H9 (cell line): Measurements from ENCODE around the gene NUTF2. TPM values are rescaled to one million over a fixed set of nuclear protein-coding genes. Genes with fewer than 3 reads are reported as not detected.

ENCODE experiments used
- DNase-seq: peaks from one replicate; pipeline ENCODE4 v3.0.0-alpha.2; 2017
- H2AFZ ChIP-seq: one replicate; pipeline ENCODE4 v1.6.1; 2013; ENCODE audit warnings: mild to moderate bottlenecking, low read length, control low read depth, moderate library complexity
- H2AK5ac ChIP-seq: 2 replicates; pipeline ENCODE4 v1.6.1; 2013; ENCODE audit warnings: low read length, control low read depth, mixed read lengths; ENCODE audit not compliant: insufficient read length
- H2BK120ac ChIP-seq: one replicate; pipeline ENCODE4 v1.6.1; 2013; ENCODE audit warnings: low read depth, mild to moderate bottlenecking, low read length, control low read depth, inconsistent platforms; ENCODE audit not compliant: poor library complexity, severe bottlenecking
- H2BK12ac ChIP-seq: 2 replicates; pipeline ENCODE4 v1.6.1; 2013; ENCODE audit warnings: low read length, control low read depth, mixed read lengths, low read depth; ENCODE audit not compliant: insufficient read length
- H2BK15ac ChIP-seq: 2 replicates; pipeline ENCODE4 v1.6.1; 2013; ENCODE audit warnings: low read depth, low read length, control low read depth
- H2BK20ac ChIP-seq: one replicate; pipeline ENCODE4 v1.6.1; 2013; ENCODE audit warnings: low read depth, mild to moderate bottlenecking, low read length, control low read depth, inconsistent platforms; ENCODE audit not compliant: poor library complexity, severe bottlenecking
- H2BK5ac ChIP-seq: 2 replicates; pipeline ENCODE4 v1.6.1; 2013; ENCODE audit warnings: low read length, control low read depth, mixed read lengths; ENCODE audit not compliant: insufficient read length
- H3K14ac ChIP-seq: 2 replicates; pipeline ENCODE4 v1.6.1; 2013; ENCODE audit warnings: low read length, control low read depth; ENCODE audit not compliant: insufficient read depth
- H3K18ac ChIP-seq: 2 replicates; pipeline ENCODE4 v1.6.1; 2013; ENCODE audit warnings: low read depth, mild to moderate bottlenecking, mixed read lengths, low read length, control low read depth; ENCODE audit not compliant: insufficient read length
- H3K23ac ChIP-seq: 2 replicates; pipeline ENCODE4 v1.6.1; 2013; ENCODE audit warnings: low read length, control low read depth, mixed read lengths, low read depth; ENCODE audit not compliant: insufficient read length
- H3K23me2 ChIP-seq: 2 replicates; pipeline ENCODE4 v1.6.1; 2013; ENCODE audit warnings: low read depth, mild to moderate bottlenecking, mixed read lengths, low read length, control low read depth; ENCODE audit not compliant: insufficient read length, poor library complexity, severe bottlenecking
- H3K27ac ChIP-seq: 2 replicates; pipeline ENCODE4 v1.5.1; 2013; ENCODE audit warnings: low read length, control low read depth, mixed read lengths, low read depth; ENCODE audit not compliant: insufficient read length
- H3K27me3 ChIP-seq: 2 replicates; pipeline ENCODE4 v1.6.1; 2013; ENCODE audit warnings: low read length, control low read depth, inconsistent platforms; ENCODE audit not compliant: insufficient read depth
- H3K4ac ChIP-seq: 2 replicates; pipeline ENCODE4 v1.6.1; 2013; ENCODE audit warnings: low read depth, mild to moderate bottlenecking, control low read depth, inconsistent platforms, low read length, moderate library complexity
- H3K4me1 ChIP-seq: 2 replicates; pipeline ENCODE4 v1.6.1; 2013; ENCODE audit warnings: low read length, control low read depth, inconsistent platforms; ENCODE audit not compliant: insufficient read depth
- H3K4me2 ChIP-seq: 2 replicates; pipeline ENCODE4 v1.6.1; 2013; ENCODE audit warnings: low read length, control low read depth, mixed read lengths; ENCODE audit not compliant: insufficient read length, insufficient read depth
- H3K56ac ChIP-seq: 2 replicates; pipeline ENCODE4 v1.6.1; 2013; ENCODE audit warnings: low read depth, mild to moderate bottlenecking, mixed read lengths, low read length, control low read depth; ENCODE audit not compliant: insufficient read length
- H3K79me1 ChIP-seq: 2 replicates; pipeline ENCODE4 v1.6.1; 2013; ENCODE audit warnings: low read depth, mild to moderate bottlenecking, moderate library complexity, low read length, control low read depth, inconsistent platforms; ENCODE audit not compliant: insufficient read depth, poor library complexity, severe bottlenecking
- H3K79me2 ChIP-seq: 2 replicates; pipeline ENCODE4 v1.6.1; 2013; ENCODE audit warnings: low read length, control low read depth, inconsistent platforms; ENCODE audit not compliant: insufficient read depth
- H3K9ac ChIP-seq: 2 replicates; pipeline ENCODE4 v1.6.1; 2013; ENCODE audit warnings: low read length, control low read depth, mixed read lengths; ENCODE audit not compliant: insufficient read length; ENCODE audit errors: extremely low read depth
- H3K9me3 ChIP-seq: one replicate; pipeline ENCODE4 v1.6.1; 2013; ENCODE audit warnings: low read depth, low read length, inconsistent platforms; ENCODE audit not compliant: control insufficient read depth
- H3T11ph ChIP-seq: one replicate; pipeline ENCODE4 v1.6.1; 2013; ENCODE audit warnings: mild to moderate bottlenecking, low read length, control low read depth, inconsistent platforms
- H4K20me1 ChIP-seq: one replicate; pipeline ENCODE4 v1.6.1; 2013; ENCODE audit not compliant: control insufficient read depth, insufficient read length, insufficient read depth
- H4K5ac ChIP-seq: 2 replicates; pipeline ENCODE4 v1.6.1; 2013; ENCODE audit warnings: low read depth, mild to moderate bottlenecking, mixed read lengths, low read length, control low read depth; ENCODE audit not compliant: insufficient read length
- H4K8ac ChIP-seq: replicated peaks from 2 replicates; pipeline ENCODE4 v1.6.1; 2013; ENCODE audit warnings: low read length, control low read depth, mixed read lengths, low read depth; ENCODE audit not compliant: insufficient read length
- H4K91ac ChIP-seq: 2 replicates; pipeline ENCODE4 v1.6.1; 2013; ENCODE audit warnings: low read depth, mild to moderate bottlenecking, moderate library complexity, mixed read lengths, low read length, control low read depth; ENCODE audit not compliant: insufficient read length
- H3K27ac Mint-ChIP-seq, 3 experiments: 2 replicates in 2 of 3; 3 replicates in 1 of 3; pipeline ENCODE4 v1.8.0; 2020 to 2021; ENCODE audit warnings: mixed read lengths in 3 of 3, mild to moderate bottlenecking in 1 of 3, moderate library complexity in 1 of 3
- H3K27me3 Mint-ChIP-seq: 2 replicates; pipeline ENCODE4 v1.8.0; 2021; ENCODE audit warnings: low read depth, mild to moderate bottlenecking, moderate library complexity, mixed read lengths
- H3K36me3 Mint-ChIP-seq, 3 experiments: 2 replicates in 2 of 3; 3 replicates in 1 of 3; pipeline ENCODE4 v1.8.0; 2020 to 2021; ENCODE audit warnings: low read depth in 3 of 3, mixed read lengths in 3 of 3; ENCODE audit not compliant: insufficient read depth in 1 of 3
- H3K4me1 Mint-ChIP-seq, 2 experiments: 2 replicates each; pipeline ENCODE4 v1.8.0; 2020; ENCODE audit warnings: mixed read lengths in 2 of 2
- H3K4me3 Mint-ChIP-seq, 2 experiments: 2 replicates in 1 of 2; 3 replicates in 1 of 2; pipeline ENCODE4 v1.8.0; 2020 to 2021; ENCODE audit warnings: mild to moderate bottlenecking in 2 of 2, mixed read lengths in 2 of 2, moderate library complexity in 1 of 2
- H3K9me3 Mint-ChIP-seq, 2 experiments: 2 replicates in 1 of 2; 3 replicates in 1 of 2; pipeline ENCODE4 v1.8.0; 2020; ENCODE audit warnings: mild to moderate bottlenecking in 2 of 2, mixed read lengths in 2 of 2, moderate library complexity in 1 of 2
- CTCF ChIP-seq: fragments of 200-600 bp; sonication (generic); conservative IDR thresholded peaks from 3 replicates; pipeline ENCODE4 v1.8.0; 2021; ENCODE audit warnings: antibody characterized with exemption, mild to moderate bottlenecking
- WGBS: extraction: QIAGEN DNeasy Blood & Tissue Kit; methylation state at CpG from one replicate; pipeline ENCODE4 v1.1.7; 2013; ENCODE audit warnings: missing lambda C conversion rate, low lambda C conversion rate, mixed read lengths; ENCODE audit not compliant: insufficient read length; ENCODE audit errors: extremely low coverage; 5-methylcytosine and 5-hydroxymethylcytosine counted together
- total RNA-seq: library from RNA; stranded (reverse); gene quantifications from 2 replicates; pipeline ENCODE4 v1.2.1, GENCODE V29; 2021

The NUTF2 gene
- total RNA-seq, 1 experiment from 2014 or later, result 198 TPM

GRCh38 chr16:67841198-67841815 is 5.4 kb upstream of the NUTF2 start:
- Mint-ChIP-seq H3K9me3 (no peaks in the 10 kb centered on the region), H3K27ac (peak overlapping the region; percentile 90 to 99 (median 97)), H3K4me1 (peaks cover 36 to 42% of the 10 kb centered on the region in 2 experiments), H3K36me3 (peaks cover 0 to 7% (median 4%) of the 10 kb centered on the region in 3 experiments; a peak in 4 of 7 replicates), H3K4me3 (peak overlapping the region; percentile 90 to 93), H3K27me3 (no peaks in the 10 kb centered on the region)
- Histone ChIP-seq H2BK15ac (no peak overlapping the region), H4K5ac (no peak overlapping the region), H3K14ac (peak overlapping the region; percentile 85; the same call in 1 of the 2 replicates), H3K18ac (peak overlapping the region; percentile 91), H3K79me2 (no peaks in the 10 kb centered on the region; the same call in 1 of the 2 replicates), H3K9me3 (no peaks in the 10 kb centered on the region), H3K56ac (no peak overlapping the region), H4K20me1 (no peaks in the 10 kb centered on the region), H2AK5ac (no peak overlapping the region), H3K23me2 (peaks cover 13% of the 10 kb centered on the region), H3K27ac (no peak overlapping the region), H3K23ac (no peak overlapping the region), H3K9ac (peak overlapping the region; percentile 7), H2BK5ac (no peak overlapping the region), H3K79me1 (no peaks in the 10 kb centered on the region), H3T11ph (no peak overlapping the region), H2BK20ac (no peak overlapping the region), H4K91ac (no peak overlapping the region), H3K4me1 (peaks cover 10% of the 10 kb centered on the region; the same call in 1 of the 2 replicates), H3K27me3 (no peaks in the 10 kb centered on the region), H2BK120ac (no peak overlapping the region), H4K8ac (no peak overlapping the region), H2AFZ (no peak overlapping the region), H3K4me2 (peak overlapping the region; percentile 15), H2BK12ac (no peak overlapping the region), H3K4ac (no peak overlapping the region)
- no peak for DNase-seq
- WGBS, result no CpG with 5 or more reads among the region's 17 CpGs
- no peak for TF ChIP-seq CTCF
